Stimulated activated CD8-positive, alpha-beta memory T cell treated with anti-CD3 and anti-CD28 coated beads, Interleukin-15, amount 100 ng/mL, for 1 hour (primary cell): Measurements from ENCODE around the gene BLACAT1.
"Not testable (repeated sequence)": the region's sequence is repeated elsewhere in the genome, so short reads cannot be mapped to it uniquely, and the experiment has no call there.

Experiments used
- DNase-seq: peaks from one replicate; pipeline ENCODE4 v3.0.0-alpha.2; 2020; ENCODE audit warnings: low read depth

Gene BLACAT1

GRCh38 chr1:205440121-205440475 lies 15.7 kb downstream of the BLACAT1 start:
- DNase-seq = no peak

- DNase-seq = no peak
These were observed 17.4 kb downstream of the BLACAT1 start for GRCh38 chr1:205438213-205439158.

GRCh38 chr1:205437570-205437969 lies 18.3 kb downstream of the BLACAT1 start:
- DNase-seq = no peak

GRCh38 chr1:205436776-205437410 lies 19.0 kb downstream of the BLACAT1 start:
- DNase-seq = no peak

GRCh38 chr1:205435578-205436573 lies 20.0 kb downstream of the BLACAT1 start:
- no peak for DNase-seq

- DNase-seq = no peak
These were observed 21.1 kb downstream of the BLACAT1 start for GRCh38 chr1:205434738-205435137.

- DNase-seq = not testable (repeated sequence)
These were observed 23.2 kb downstream of the BLACAT1 start for GRCh38 chr1:205432692-205433091.

GRCh38 chr1:205432116-205432515 lies 23.7 kb downstream of the BLACAT1 start:
- no peak for DNase-seq

- DNase-seq = peak; percentile 26
These were observed 25.0 kb downstream of the BLACAT1 start for GRCh38 chr1:205430696-205431305.

- no peak for DNase-seq
These were observed 25.8 kb downstream of the BLACAT1 start for GRCh38 chr1:205429762-205430695.

GRCh38 chr1:205424901-205425600 lies 30.8 kb downstream of the BLACAT1 start:
- no peak for DNase-seq

GRCh38 chr1:205423814-205424399 lies 31.9 kb downstream of the BLACAT1 start:
- DNase-seq = no peak

- DNase-seq = no peak
These were observed 32.7 kb downstream of the BLACAT1 start for GRCh38 chr1:205422993-205423642.

GRCh38 chr1:205421798-205422197 lies 34.0 kb downstream of the BLACAT1 start, which contains the start of gene LEMD1:
Gene LEMD1 (minus strand): TSS chr1:205422056. CDS start chr1:205420536, 1,520 bp downstream.
- DNase-seq = no peak

- no peak for DNase-seq
These were observed 34.9 kb downstream of the BLACAT1 start for GRCh38 chr1:205420938-205421337.

GRCh38 chr1:205417870-205418635 lies 37.8 kb downstream of the BLACAT1 start:
- no peak for DNase-seq

GRCh38 chr1:205416322-205416721 lies 39.5 kb downstream of the BLACAT1 start:
- no peak for DNase-seq
